Gastroesophageal sphincter (tissue), 3 donors: ENCODE data around the gene RGS2.
A peak's percentile ranks its signal among the peaks of the same experiment; 100 is the strongest.

Experiments
- EP300 ChIP-seq: sonication (generic); formaldehyde crosslinking; IDR thresholded peaks from one replicate; pipeline ENCODE4 v1.6.1; 2017; ENCODE audit warnings: antibody characterized with exemption, mild to moderate bottlenecking
- POLR2A ChIP-seq, 2 donors: fragments of 450-650 bp; IDR thresholded peaks; one replicate each; pipeline ENCODE4 v1.6.1; 2017; ENCODE audit warnings: antibody characterized with exemption in 2 of 2, mild to moderate bottlenecking in 2 of 2, moderate library complexity in 1 of 2
- POLR2AphosphoS5 ChIP-seq: sonication (generic); formaldehyde crosslinking; IDR thresholded peaks from one replicate; pipeline ENCODE4 v1.6.1; 2017; ENCODE audit warnings: antibody characterized with exemption
- TF ChIP-seq, protein P1 (sequence below), 4 experiments: fragments of 200-600 bp in 2 of 4; fragments of 450-650 bp in 2 of 4; sonication (generic) in 1 of 4; IDR thresholded peaks; one replicate each; pipeline ENCODE4 v1.5.1; 2017 to 2019; ENCODE audit warnings: antibody characterized with exemption in 4 of 4, mild to moderate bottlenecking in 2 of 4, moderate library complexity in 2 of 4

DNA sequence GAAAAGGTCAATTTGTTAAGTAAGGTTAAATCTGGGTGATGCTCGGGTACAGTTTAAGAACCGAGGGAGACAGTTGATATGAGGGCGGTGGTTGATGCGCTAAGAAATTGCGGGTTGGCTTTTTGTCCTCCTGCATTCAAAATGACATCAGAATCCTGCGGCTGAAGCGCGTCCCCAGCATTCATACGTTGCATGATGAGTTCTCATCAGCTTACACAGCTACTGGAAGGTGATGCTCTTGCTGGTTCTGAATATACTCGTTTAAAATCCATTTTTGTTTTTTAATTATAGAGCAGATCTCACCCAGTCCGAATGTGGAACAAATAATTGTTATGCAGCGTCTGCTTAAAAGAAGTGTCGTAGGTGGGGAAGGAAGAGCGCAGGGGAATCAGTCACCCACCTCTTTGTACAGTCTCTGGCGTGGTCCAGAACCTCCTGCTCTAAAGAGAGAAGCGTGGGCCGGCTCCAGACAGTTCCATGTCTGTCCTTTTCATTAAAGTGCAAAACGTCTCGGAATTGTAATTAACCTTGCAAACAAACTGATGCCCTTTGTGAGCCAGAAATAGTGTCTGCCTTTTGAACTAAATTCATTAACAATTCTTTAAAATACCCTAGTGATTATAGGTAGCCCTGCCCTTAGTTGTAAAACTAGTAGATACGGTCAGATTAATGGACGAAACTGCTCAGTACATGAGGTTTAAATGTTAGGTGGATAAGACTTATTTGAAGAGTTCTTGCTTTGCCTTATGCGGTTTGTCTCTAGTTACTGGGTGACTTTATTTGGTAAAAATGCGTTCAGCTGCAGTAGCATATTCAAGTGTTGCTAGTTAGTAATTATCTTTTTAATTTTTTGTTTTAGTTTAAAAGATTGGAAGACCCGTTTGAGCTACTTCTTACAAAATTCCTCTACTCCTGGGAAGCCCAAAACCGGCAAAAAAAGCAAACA is 741 bp downstream of the RGS2 start:
- TF ChIP-seq, protein P1, sequence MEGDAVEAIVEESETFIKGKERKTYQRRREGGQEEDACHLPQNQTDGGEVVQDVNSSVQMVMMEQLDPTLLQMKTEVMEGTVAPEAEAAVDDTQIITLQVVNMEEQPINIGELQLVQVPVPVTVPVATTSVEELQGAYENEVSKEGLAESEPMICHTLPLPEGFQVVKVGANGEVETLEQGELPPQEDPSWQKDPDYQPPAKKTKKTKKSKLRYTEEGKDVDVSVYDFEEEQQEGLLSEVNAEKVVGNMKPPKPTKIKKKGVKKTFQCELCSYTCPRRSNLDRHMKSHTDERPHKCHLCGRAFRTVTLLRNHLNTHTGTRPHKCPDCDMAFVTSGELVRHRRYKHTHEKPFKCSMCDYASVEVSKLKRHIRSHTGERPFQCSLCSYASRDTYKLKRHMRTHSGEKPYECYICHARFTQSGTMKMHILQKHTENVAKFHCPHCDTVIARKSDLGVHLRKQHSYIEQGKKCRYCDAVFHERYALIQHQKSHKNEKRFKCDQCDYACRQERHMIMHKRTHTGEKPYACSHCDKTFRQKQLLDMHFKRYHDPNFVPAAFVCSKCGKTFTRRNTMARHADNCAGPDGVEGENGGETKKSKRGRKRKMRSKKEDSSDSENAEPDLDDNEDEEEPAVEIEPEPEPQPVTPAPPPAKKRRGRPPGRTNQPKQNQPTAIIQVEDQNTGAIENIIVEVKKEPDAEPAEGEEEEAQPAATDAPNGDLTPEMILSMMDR (IDR thresholded peaks at IDR 0.05): no peak
- no peak for TF ChIP-seq POLR2A (IDR thresholded peaks at IDR 0.05)
- no peak for TF ChIP-seq EP300
- TF ChIP-seq POLR2AphosphoS5: peak; percentile 15
